HUES48 (cell line): ENCODE measurements around the gene VRTN.
A peak's percentile ranks its signal among the peaks of the same experiment; 100 is the strongest.

ENCODE experiments used
- H3K27ac ChIP-seq: one replicate; pipeline ENCODE4 v1.7.0; 2013; ENCODE audit warnings: low read depth, low read length, inconsistent platforms
- H3K27me3 ChIP-seq: 2 replicates; pipeline ENCODE4 v1.6.1; 2013; ENCODE audit warnings: mild to moderate bottlenecking, low read length; ENCODE audit not compliant: control insufficient read depth, insufficient read depth
- H3K36me3 ChIP-seq: 2 replicates; pipeline ENCODE4 v1.6.1; 2013; ENCODE audit warnings: low read length; ENCODE audit not compliant: control insufficient read depth, insufficient read depth
- H3K4me1 ChIP-seq: 2 replicates; pipeline ENCODE4 v1.6.1; 2013; ENCODE audit warnings: mild to moderate bottlenecking, low read length; ENCODE audit not compliant: control insufficient read depth, insufficient read depth
- H3K4me3 ChIP-seq: 2 replicates; pipeline ENCODE4 v1.5.1; 2013; ENCODE audit warnings: mild to moderate bottlenecking, low read depth, low read length
- H3K9ac ChIP-seq: 2 replicates; pipeline ENCODE4 v1.6.1; 2013; ENCODE audit warnings: mild to moderate bottlenecking, low read depth, low read length, moderate library complexity
- H3K9me3 ChIP-seq: 2 replicates; pipeline ENCODE4 v1.6.1; 2013; ENCODE audit warnings: low read length; ENCODE audit not compliant: control insufficient read depth, insufficient read depth

VRTN gene

DNA sequence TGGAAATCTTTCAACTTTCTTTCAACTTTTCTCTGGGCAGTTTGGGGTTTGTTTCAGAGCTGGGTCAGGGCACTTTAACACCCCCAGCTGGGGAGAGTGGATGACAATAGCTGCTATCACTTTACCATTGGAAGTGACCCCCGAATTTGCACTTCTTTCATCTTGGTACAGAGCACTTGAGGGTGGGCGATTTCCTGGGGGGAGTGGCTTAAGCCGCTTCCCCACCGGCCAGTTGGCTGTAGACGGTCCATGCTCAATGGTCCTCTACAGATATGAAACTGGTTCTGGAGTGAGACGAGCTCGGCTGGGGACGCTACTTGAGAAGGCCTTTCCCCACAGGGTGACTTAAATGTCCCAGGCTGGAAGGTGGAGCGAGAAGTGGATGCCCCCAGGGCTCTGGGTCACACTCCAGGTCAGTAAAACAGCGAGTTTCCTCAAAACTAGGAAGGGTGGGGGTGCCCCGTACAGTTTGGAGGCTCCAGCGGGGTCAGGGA lies at the start of gene VRTN:
VRTN (plus strand) TSS at position 231 of the 494 bp plus-strand sequence. CDS start 8,313 bp downstream, outside the sequence.
- no peaks in the 10 kb centered on the region for H3K9me3 ChIP-seq
- H3K36me3 ChIP-seq = peaks cover 9% of the 10 kb centered on the region; the same call in 1 of the 2 replicates
- peak within 1 kb of the TSS; percentile 93 for H3K9ac ChIP-seq
- H3K27ac ChIP-seq = peak within 1 kb of the TSS; percentile 98
- peaks cover 31% of the 10 kb centered on the region for H3K4me1 ChIP-seq
- peak within 1 kb of the TSS; percentile 93 for H3K4me3 ChIP-seq
- no peaks in the 10 kb centered on the region for H3K27me3 ChIP-seq

DNA sequence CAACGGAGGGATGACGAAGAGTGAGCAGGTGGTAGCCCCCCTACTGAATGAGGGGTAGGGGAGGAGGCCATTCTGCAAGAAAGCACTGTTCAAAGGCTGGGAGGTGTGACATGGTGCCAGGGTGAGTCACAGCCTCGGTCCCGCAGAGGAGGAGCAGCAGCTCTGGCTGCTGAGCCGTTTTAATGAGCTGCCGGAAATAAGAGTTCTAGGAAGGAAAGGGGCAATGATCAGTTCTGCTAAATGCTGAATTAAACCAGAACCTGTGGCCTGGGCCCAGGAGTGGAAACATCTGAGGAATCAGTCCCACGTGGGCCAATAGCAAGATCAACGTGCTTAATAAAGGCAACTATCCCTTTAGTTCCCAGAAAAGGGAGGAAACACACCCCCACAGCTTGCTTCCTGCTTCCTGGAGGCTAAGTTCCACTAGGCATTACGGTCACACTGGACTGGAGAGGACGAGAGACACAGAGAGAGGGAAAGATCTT lies 49.2 kb upstream of the VRTN start:
- peak overlapping the region; percentile 72 for H3K27ac ChIP-seq
- H3K9ac ChIP-seq = no peak overlapping the region
- no peak overlapping the region for H3K4me3 ChIP-seq
- H3K36me3 ChIP-seq = peaks cover 56% of the 10 kb centered on the region
- no peaks in the 10 kb centered on the region for H3K9me3 ChIP-seq
- H3K4me1 ChIP-seq = no peaks in the 10 kb centered on the region
- no peaks in the 10 kb centered on the region for H3K27me3 ChIP-seq

DNA sequence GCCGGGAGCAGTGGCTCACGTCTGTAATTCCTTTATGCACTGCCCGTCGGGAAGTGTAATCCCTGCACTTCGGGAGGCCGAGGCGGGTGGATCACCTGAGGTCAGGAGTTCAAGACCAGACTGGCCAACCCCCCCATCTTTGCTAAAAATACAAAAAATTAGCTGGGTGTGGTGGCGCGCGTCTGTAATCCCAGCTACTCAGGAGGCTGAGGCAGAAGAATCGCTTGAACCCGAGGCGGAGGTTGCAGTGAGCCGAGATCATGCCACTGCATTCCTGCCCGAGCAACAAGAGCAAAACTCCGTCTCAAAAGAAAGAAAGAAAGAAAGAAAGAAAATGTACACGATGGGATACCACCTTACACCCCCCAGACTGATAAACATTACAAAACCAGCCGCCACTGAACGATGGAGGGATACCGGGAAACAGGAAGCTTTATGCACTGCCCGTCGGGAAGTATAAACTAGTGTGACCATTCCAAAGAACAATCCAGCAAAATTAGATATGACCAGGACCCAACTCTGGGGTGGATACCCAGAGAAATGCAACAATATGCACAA lies 46.6 kb upstream of the VRTN start:
- H3K9me3 ChIP-seq = no peaks in the 10 kb centered on the region
- peak overlapping the region; percentile 82 for H3K9ac ChIP-seq
- H3K27me3 ChIP-seq = no peaks in the 10 kb centered on the region
- peak overlapping the region; percentile 98 for H3K4me3 ChIP-seq
- H3K27ac ChIP-seq = peak overlapping the region; percentile 94
- peaks cover 34% of the 10 kb centered on the region for H3K36me3 ChIP-seq
- H3K4me1 ChIP-seq = no peaks in the 10 kb centered on the region

GRCh38 chr14:74302152-74302628 lies 46.1 kb upstream of the VRTN start:
- Histone ChIP-seq H3K4me3 (peak overlapping the region; percentile 98), H3K36me3 (peaks cover 29% of the 10 kb centered on the region), H3K4me1 (no peaks in the 10 kb centered on the region), H3K9me3 (no peaks in the 10 kb centered on the region), H3K27me3 (no peaks in the 10 kb centered on the region), H3K9ac (peak overlapping the region; percentile 82), H3K27ac (peak overlapping the region; percentile 94)

- Histone ChIP-seq H3K4me1 (no peaks in the 10 kb centered on the region), H3K36me3 (peaks cover 22% of the 10 kb centered on the region), H3K27me3 (no peaks in the 10 kb centered on the region), H3K9ac (peak within 1 kb of the TSS; percentile 82), H3K27ac (peak within 1 kb of the TSS; percentile 94), H3K4me3 (peak within 1 kb of the TSS; percentile 98), H3K9me3 (no peaks in the 10 kb centered on the region)
These were observed 45.4 kb upstream of the VRTN start, which contains the start of gene ABCD4 for GRCh38 chr14:74302634-74303569. Gene ABCD4 (minus strand): TSS chr14:74302934. CDS start chr14:74302912, 22 bp downstream.

DNA sequence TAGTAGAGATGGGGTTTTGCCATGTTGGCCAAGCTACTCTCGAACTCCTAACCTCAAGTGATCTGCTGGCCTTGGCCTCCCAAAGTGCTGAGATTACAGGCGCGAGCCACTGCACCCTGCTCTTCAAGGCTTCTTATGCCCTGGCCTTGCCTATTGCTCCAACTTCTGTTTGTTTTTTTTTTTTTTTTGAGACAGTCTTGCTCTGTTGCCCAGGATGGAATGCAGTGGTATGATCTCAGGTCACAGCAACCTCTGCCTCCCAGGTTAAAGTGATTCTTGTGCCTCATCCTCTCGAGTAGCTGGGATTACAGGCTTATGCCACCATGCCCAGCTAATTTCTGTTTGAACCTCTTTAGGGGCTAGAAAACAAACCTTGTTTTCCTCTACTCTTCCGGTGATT lies 39.6 kb upstream of the VRTN start:
- no peaks in the 10 kb centered on the region for H3K9me3 ChIP-seq
- no peaks in the 10 kb centered on the region for H3K27me3 ChIP-seq
- H3K27ac ChIP-seq = no peak overlapping the region
- no peaks in the 10 kb centered on the region for H3K36me3 ChIP-seq
- no peaks in the 10 kb centered on the region for H3K4me1 ChIP-seq
- H3K4me3 ChIP-seq = no peak overlapping the region
- no peak overlapping the region for H3K9ac ChIP-seq

DNA sequence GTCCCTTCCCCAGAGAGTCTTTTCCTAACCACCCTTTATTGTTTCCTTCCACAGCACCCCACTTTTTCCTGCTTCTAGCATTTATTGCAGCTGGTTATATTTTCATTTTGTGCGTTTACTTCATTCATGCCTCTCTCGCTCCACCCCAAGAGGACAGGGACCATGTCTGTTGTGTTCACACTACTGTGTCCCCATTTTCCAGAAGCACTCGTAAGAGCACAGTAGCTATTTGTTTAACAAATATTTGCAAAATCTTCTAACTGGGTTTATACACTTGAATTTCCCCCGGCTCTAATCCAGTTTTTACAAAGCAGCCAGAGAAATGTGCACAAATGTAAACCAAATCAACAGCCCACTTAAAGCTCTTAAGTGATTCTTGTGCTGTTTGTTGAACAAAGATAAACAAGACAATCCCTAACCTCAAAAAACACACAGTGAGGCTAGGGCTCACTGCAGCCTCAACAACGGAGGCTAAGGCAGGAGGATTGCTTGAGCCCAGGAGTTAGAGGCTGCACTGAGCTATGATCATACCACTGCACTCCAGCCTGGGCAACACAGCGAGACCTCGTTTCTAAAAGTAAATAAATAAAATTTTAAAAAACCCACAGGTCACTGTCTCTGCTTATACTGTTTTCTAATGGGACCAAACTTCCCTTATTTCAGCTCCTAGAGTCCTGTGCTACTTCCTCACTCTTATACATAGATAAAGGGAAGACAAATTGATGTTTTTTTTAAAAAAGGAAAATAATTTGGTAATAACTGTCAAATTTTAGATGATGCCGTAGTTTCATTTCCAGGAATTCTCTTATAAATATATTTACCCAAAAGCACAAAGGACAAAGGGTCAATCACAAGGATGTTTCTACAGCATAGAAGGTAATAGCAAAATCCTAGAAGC lies 38.9 kb upstream of the VRTN start:
- Histone ChIP-seq H3K9ac (no peak overlapping the region), H3K4me1 (no peaks in the 10 kb centered on the region), H3K36me3 (no peaks in the 10 kb centered on the region), H3K27me3 (no peaks in the 10 kb centered on the region), H3K9me3 (no peaks in the 10 kb centered on the region), H3K27ac (no peak overlapping the region), H3K4me3 (no peak overlapping the region)

DNA sequence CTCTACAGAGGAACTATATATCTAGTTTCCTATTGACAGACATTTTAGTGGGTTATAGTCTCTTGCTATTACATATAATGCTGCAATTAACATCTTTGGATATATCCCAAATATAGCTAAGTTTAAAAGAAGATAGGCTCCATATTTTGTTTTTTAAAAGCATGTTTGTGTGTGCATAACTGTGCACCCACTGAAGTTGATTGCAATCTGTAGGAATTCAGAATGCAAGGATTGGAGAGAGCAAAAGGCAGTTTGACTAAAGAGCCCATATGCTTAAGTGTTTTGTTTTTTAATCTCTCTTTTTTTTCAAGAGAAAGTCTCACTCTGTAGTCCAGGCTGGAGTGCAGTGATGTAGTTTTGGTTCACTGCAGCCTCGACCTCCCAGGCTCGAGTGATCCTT lies 36.1 kb upstream of the VRTN start:
- no peak overlapping the region for H3K9ac ChIP-seq
- no peaks in the 10 kb centered on the region for H3K9me3 ChIP-seq
- H3K4me1 ChIP-seq = no peaks in the 10 kb centered on the region
- no peaks in the 10 kb centered on the region for H3K36me3 ChIP-seq
- no peak overlapping the region for H3K27ac ChIP-seq
- H3K4me3 ChIP-seq = no peak overlapping the region
- H3K27me3 ChIP-seq = no peaks in the 10 kb centered on the region

DNA sequence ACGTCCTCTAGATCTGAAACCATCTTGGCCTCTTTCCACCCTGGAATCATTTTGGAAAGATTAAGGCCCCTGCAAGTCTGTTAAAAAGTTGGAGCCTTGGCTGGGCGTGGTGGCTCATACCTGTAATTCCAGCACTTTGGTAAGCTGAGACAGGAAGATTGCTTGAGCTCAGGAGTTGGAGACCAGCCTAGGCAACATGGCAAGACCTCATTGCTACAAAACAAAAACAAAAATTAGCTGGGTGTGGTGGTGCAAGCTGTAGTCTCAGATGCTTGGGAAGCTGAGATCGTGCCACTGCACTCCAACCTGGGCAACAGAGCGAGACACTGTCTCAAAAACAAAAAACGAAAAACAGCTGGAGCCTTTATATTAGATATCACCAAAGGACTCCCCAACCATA lies 34.7 kb upstream of the VRTN start:
- no peaks in the 10 kb centered on the region for H3K27me3 ChIP-seq
- H3K36me3 ChIP-seq = no peaks in the 10 kb centered on the region
- H3K9me3 ChIP-seq = no peaks in the 10 kb centered on the region
- no peaks in the 10 kb centered on the region for H3K4me1 ChIP-seq
- no peak overlapping the region for H3K27ac ChIP-seq
- no peak overlapping the region for H3K4me3 ChIP-seq
- H3K9ac ChIP-seq = no peak overlapping the region

DNA sequence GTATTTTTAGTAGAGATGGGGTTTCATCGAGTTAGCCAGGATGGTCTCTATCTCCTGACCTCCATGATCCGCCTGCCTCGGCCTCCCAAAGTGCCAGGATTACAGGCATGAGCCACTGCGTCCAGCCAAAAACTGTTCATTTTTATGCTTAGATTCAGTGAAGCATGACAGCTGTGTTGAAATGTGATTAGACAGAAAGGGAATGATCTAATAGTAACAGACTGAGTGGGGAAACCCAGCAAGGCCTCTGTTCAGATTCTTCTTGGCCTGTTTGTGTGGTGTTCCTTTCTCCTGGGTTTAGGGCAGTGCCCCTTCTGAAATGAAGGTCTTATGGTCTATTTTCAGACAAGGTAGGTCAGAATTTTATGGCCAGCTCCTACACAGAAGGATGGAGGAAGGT lies 33.7 kb upstream of the VRTN start:
- H3K4me3 ChIP-seq = no peak overlapping the region
- H3K27me3 ChIP-seq = no peaks in the 10 kb centered on the region
- no peak overlapping the region for H3K9ac ChIP-seq
- H3K4me1 ChIP-seq = no peaks in the 10 kb centered on the region
- no peaks in the 10 kb centered on the region for H3K36me3 ChIP-seq
- no peaks in the 10 kb centered on the region for H3K9me3 ChIP-seq
- no peak overlapping the region for H3K27ac ChIP-seq
